Activated CD4-positive, CD25-positive, alpha-beta regulatory T cell treated with anti-CD3 and anti-CD28 coated beads, Interleukin-2, amount 50 U/mL, for 16 hours (primary cell): Measurements from ENCODE around the gene NOXO1.
"Not testable (repeated sequence)": the region's sequence is repeated elsewhere in the genome, so short reads cannot be mapped to it uniquely, and the experiment has no call there.

ENCODE experiments used
- DNase-seq: peaks from one replicate; pipeline ENCODE4 v3.0.0-alpha.2; 2020; ENCODE audit warnings: low read depth, low spot score

NOXO1 gene

DNA sequence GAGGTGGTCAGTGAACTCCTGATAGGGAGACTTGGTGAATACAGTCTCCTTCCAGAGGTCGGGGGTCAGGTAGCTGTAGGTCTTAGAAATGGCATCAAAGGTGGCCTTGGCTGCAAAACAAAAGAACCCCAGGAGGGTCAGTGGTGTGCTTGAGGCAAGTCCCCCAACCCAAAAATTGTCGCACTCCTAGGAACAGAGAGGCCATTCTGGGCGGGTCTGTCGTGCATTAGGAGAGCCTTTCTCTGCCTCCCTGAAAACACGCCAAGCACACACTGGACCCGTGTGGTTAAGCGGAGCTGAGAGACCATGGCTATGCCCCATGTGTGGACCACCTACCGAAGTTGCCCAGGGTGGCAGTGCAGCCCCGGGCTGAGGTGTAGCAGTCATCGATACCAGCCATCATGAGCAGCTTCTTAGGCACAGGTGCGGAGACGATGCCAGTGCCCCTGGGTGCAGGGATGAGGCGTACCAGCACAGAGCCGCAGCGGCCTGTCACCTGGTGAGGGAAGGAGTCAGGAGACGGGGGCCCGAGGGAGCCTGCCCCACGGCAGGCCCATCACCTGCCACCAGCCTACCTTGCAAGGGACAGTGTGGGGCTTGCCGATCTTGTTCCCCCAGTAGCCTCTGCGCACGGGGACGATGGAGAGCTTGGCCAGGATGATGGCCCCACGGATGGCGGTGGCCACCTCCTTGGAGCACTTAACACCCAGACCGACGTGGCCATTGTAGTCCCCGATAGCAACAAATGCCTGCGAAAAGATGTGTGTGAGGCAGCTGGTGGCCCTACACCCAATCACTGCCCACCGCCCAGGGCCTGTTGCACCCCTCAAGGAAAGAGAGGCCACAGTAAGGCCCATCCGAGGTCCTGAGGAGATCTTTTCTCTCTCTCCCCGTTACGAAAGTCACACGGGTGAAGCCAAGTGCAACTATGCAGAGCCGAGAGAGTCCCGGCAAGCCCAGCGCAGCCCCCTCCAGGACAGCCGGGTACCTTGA, 18.8 kb downstream of the NOXO1 start:
- DNase-seq: not testable (repeated sequence)

GRCh38 chr16:1961651-1962067, 19.6 kb downstream of the NOXO1 start:
- DNase-seq: no peak

- no peak for DNase-seq
Measured at GRCh38 chr16:1960665-1961630, 20.3 kb downstream of the NOXO1 start.

GRCh38 chr16:1959269-1960039, 21.8 kb downstream of the NOXO1 start, which contains the start of gene NDUFB10:
NDUFB10 (plus strand) TSS chr16:1959538; CDS start chr16:1959625, 87 bp downstream.
- peak; percentile 82 for DNase-seq

- no peak for DNase-seq
Measured at GRCh38 chr16:1958715-1959268, 22.5 kb downstream of the NOXO1 start.

DNA sequence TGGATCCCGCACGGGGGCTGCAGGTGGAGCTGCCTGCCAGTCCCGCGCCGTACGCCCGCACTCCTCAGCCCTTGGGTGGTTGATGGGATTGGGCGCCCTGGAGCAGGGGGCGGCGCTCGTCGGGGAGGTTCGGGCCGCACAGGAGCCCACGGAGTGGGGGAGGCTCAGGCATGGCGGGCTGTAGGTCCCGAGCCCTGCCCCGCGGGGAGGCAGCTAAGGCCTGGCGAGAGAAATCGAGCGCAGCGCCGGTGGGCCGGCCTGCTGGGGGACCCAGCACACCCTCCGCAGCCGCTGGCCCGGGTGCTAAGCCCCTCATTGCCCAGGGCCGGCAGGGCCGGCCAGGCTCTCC, 23.2 kb downstream of the NOXO1 start:
- DNase-seq: not testable (repeated sequence)

GRCh38 chr16:1957434-1958142, 23.7 kb downstream of the NOXO1 start:
- DNase-seq: not testable (repeated sequence)

DNA sequence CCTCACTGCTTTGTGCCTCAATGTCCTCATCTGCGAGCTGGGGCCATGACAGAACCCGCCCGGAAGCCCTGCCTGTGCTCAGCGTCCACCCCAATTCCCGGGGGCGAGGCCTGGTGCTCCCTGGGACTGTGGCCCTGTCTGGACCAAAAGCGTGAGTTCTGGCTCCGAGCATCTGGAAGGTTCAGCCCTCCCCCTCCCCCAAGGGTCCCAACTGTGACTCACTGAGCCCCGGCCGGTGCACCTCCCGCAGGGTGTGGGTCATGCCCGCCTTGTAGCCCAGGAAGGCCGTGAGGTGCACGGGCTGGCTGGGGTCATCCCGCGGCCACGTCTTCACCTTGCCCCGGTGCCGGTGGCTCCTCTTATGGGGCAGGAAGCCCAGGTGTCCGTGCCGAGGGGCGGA, 27.5 kb downstream of the NOXO1 start:
- no peak for DNase-seq

GRCh38 chr16:1950559-1950958, 30.7 kb downstream of the NOXO1 start:
- DNase-seq: no peak

GRCh38 chr16:1950047-1950446, 31.2 kb downstream of the NOXO1 start:
- no peak for DNase-seq

- DNase-seq: no peak
Measured at GRCh38 chr16:1949507-1949906, 31.8 kb downstream of the NOXO1 start.

GRCh38 chr16:1947369-1947670, 33.9 kb downstream of the NOXO1 start:
- no peak for DNase-seq

GRCh38 chr16:1946495-1947368, 34.5 kb downstream of the NOXO1 start:
- no peak for DNase-seq

GRCh38 chr16:1945559-1946391, 35.5 kb downstream of the NOXO1 start:
- no peak for DNase-seq

GRCh38 chr16:1944612-1945199, 36.6 kb downstream of the NOXO1 start:
- no peak for DNase-seq

DNA sequence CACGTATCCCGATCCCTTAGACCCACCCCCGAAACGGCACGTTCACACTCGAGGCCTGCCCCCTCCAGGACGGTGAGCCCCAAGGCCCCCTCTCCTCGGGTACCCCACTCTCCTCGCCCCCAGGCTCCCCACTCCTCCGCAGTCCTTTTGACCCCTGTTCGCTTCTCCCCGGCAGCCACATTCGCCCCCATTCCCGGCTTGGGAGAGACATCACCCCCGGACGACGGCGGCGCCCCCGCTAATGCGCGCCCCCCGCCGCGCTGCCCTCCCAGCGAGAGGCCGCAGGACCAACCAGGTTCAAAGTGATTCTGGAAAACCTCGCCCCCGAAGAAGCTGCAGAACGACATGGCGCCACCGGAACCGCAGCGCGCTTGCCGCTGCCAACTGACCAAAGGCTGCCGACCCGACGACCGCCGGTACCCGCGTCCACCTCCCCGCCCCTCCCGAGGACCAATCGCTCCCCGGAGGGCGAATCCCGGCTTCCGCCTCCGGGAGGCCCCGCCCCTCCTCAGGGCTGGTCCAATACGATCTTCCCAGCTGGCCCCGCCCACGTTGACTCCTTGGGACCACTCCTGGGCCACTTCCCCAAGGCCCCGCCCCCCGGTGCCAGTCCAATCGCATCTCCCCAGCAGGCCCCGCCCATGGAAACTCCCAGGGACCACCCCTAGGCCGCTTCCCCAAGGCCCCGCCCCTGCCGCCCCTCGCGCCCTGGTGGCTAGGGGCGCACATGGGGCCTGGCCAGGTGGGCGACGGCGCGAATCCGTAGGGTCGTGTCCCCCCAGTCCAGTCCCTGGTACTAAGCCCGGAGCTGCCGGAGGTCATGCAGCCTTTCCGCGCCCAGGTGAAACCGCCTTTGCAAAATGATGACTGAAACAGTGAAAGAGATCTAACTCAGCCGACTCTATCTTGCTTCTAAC, 38.2 kb downstream of the NOXO1 start, which contains the start of gene MSRB1:
Gene MSRB1, minus strand, starts transcription at position 390 of the 917 bp plus-strand sequence. Its CDS starts 43 bp downstream, at position 347.
- peak; percentile 97 for DNase-seq
